22Rv1 (cell line): Measurements from ENCODE around the gene RAD51AP2.

Experiments used
- ZFX ChIP-seq: fragments of 450-650 bp; IDR thresholded peaks from 2 replicates; pipeline ENCODE4 v1.6.1; 2017; ENCODE audit warnings: antibody characterized with exemption, borderline replicate concordance
- TF ChIP-seq, protein P1 (sequence below): fragments of 450-650 bp; IDR thresholded peaks from 2 replicates; pipeline ENCODE4 v1.5.1; 2017; ENCODE audit warnings: mild to moderate bottlenecking

DNA sequence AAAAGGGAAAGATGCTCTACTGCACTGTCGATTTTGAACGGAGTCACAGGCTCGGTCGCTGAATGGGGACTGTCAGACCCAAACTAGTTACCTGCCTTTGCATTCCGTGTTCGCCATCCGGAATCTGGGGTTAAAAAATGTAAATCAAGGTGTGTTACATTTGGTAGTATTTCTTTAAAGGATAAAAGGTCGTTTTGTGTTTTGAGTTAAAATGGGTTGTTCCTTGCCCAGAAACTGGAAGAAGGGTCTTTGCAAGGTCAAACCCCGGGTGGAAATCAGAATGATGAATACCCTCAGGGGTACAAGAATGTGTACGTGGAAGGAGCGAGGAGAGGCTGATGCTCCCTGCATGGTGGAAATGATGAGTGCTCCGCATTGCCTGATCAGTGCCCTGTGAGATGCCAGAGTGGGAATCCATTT is 23.3 kb upstream of the RAD51AP2 start:
- TF ChIP-seq, protein P1, sequence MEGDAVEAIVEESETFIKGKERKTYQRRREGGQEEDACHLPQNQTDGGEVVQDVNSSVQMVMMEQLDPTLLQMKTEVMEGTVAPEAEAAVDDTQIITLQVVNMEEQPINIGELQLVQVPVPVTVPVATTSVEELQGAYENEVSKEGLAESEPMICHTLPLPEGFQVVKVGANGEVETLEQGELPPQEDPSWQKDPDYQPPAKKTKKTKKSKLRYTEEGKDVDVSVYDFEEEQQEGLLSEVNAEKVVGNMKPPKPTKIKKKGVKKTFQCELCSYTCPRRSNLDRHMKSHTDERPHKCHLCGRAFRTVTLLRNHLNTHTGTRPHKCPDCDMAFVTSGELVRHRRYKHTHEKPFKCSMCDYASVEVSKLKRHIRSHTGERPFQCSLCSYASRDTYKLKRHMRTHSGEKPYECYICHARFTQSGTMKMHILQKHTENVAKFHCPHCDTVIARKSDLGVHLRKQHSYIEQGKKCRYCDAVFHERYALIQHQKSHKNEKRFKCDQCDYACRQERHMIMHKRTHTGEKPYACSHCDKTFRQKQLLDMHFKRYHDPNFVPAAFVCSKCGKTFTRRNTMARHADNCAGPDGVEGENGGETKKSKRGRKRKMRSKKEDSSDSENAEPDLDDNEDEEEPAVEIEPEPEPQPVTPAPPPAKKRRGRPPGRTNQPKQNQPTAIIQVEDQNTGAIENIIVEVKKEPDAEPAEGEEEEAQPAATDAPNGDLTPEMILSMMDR = no peak
- no peak for TF ChIP-seq ZFX
